ENCODE measurements around the gene KDM4B.

The KDM4B gene

DNA sequence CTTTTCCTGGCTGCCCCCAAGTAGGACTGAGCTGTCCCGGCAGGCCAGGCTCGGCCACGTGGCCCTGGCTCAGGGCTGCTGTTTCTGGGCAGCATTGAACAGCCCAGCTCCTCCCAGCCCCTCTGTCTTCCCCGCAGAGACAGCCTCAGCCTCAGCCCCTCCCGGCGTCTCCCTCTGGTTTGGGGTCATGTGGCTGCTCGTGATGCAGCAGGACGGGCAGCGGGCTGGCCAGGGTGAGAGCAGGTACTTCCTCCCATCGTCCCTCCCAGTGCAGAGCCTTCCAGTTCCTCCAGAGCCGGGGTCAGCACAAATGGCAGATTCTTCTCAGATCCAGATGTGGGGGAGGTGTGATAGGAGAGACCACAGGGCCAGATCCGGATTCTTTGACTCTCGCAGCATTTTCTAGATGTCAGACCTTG lies 114.6 kb downstream of the KDM4B start:
- no peak overlapping the region for H3K4me3 Mint-ChIP-seq
- CTCF ChIA-PET, result no interaction called here

DNA sequence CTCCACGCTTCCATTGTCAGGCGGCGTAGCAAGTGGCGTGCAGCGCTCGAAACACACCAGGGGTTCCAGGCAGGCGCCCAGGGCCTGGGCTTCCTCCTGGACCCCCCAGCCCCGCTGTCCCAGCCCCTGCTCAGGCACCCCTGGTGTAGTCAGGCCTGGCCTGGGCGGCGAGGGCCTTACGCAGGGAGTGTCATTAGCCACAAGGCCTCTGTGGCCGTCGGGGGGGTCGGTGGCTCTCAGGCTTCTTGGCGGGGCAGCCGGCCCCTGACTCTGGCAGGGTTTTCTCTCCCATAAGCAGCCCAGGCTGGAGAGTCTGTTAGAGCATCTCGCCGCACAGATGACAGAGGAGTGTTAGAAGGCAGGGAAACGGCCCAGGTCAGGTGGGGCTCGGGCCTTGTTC lies 116.7 kb downstream of the KDM4B start:
- no peaks in the 10 kb centered on the region for H3K9me3 Mint-ChIP-seq
- CTCF ChIA-PET, result no interaction called here
- no peaks in the 10 kb centered on the region for H3K4me1 Mint-ChIP-seq
- H3K36me3 Mint-ChIP-seq, result peaks cover 14% of the 10 kb centered on the region
- H3K27ac Mint-ChIP-seq, result no peak overlapping the region
- H3K4me3 Mint-ChIP-seq, result no peak overlapping the region
- DNase-seq, result no peak
- H3K27me3 Mint-ChIP-seq, result no peaks in the 10 kb centered on the region

More for the DNA sequence above, 114.6 kb downstream of the KDM4B start:
- H3K27ac Mint-ChIP-seq, result no peak overlapping the region
- H3K27me3 Mint-ChIP-seq, result no peaks in the 10 kb centered on the region
- H3K4me1 Mint-ChIP-seq, result no peaks in the 10 kb centered on the region
- peaks cover 13% of the 10 kb centered on the region for H3K36me3 Mint-ChIP-seq
- no peak for DNase-seq
- no peaks in the 10 kb centered on the region for H3K9me3 Mint-ChIP-seq

DNA sequence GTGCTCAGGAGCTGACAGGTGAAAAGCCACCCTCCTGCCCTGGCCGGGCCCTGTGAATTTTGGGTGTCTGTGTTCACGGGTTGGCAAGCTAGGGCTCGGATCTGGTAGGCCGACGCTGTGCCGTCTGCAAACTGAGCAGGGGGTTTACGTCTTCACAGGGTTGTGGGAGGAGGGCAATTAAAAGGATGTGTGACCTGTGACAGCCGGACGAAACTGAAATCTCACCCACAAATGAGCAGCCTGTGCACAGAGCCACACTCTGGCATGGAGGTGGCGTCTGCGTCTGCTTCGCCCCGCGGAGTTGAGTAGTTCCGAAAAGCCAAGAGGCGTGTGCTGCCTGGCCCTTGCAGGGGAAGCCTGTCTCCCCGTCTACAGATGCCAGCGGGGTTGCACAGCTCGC lies 117.3 kb downstream of the KDM4B start:
- H3K27ac Mint-ChIP-seq, result no peak overlapping the region
- H3K4me1 Mint-ChIP-seq, result no peaks in the 10 kb centered on the region
- peaks cover 11% of the 10 kb centered on the region for H3K36me3 Mint-ChIP-seq
- no peaks in the 10 kb centered on the region for H3K27me3 Mint-ChIP-seq
- no peaks in the 10 kb centered on the region for H3K9me3 Mint-ChIP-seq
- CTCF ChIA-PET, result no interaction called here
- no peak for DNase-seq
- H3K4me3 Mint-ChIP-seq, result no peak overlapping the region

DNA sequence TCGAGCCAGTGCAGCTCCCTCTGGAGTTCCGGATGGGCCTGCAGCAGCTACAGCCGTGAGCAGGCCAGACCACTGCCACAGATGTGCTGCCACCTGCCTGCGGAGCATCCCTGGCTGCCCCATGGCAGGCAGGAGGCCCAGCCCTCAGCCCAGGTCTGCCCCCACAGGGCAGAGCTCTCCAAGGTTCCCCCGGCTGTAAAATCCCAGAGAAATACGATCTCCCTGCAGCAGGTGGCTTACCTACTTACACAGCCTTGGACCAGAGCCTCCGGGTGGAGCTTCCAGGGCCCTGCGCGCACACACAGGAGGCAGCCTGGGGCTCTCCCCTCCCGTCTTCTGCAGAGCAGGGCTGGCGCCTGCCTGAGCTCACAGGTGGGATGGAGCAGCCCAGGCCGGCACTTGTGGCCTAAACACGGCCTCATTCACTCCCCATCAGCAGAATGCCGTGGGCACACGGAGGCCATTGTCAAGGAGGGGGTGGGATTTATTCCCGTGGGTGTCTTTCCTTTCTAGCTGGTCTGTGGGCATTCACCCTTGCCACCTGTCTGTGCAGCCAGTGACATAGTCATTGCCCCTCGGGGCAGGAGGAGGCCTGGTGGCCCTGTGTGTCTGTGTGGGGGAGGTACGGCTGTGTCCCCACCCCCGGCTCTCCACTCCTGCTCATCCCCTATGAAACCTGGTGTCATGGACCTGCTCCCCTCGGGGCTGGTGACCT lies 118.0 kb downstream of the KDM4B start:
- DNase-seq, result no peak
- no peak overlapping the region for H3K4me3 Mint-ChIP-seq
- H3K4me1 Mint-ChIP-seq, result no peaks in the 10 kb centered on the region
- H3K27ac Mint-ChIP-seq, result no peak overlapping the region
- CTCF ChIA-PET, result interaction anchor here (0.5 kb wide), 1 partner anchor 866 kb away, joined by 4 read pairs; no protein-coding TSS in a partner anchor
- no peaks in the 10 kb centered on the region for H3K9me3 Mint-ChIP-seq
- peaks cover 11% of the 10 kb centered on the region for H3K36me3 Mint-ChIP-seq
- no peaks in the 10 kb centered on the region for H3K27me3 Mint-ChIP-seq

DNA sequence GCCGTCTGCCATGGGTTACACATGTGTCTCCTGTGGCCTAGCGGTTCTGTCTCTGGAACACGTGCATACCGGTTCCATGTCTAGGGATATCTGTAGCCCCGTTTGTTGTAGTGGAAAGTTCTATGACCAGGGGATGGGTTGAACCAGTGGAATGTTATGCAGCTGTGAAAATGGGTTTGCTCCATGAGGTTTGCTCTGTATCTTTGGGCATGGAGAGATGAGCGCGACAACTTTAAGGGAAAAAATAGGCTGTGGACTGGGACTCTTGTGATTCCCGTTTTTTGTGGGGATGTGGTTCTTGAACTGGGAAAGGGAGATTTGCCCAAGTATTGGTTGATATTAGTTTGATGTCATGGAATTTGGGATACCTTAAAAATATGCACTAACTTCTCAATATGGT lies 120.4 kb downstream of the KDM4B start:
- H3K36me3 Mint-ChIP-seq, result peaks cover 11% of the 10 kb centered on the region
- H3K4me1 Mint-ChIP-seq, result no peaks in the 10 kb centered on the region
- H3K9me3 Mint-ChIP-seq, result no peaks in the 10 kb centered on the region
- H3K27ac Mint-ChIP-seq, result no peak overlapping the region
- DNase-seq, result no peak
- no peaks in the 10 kb centered on the region for H3K27me3 Mint-ChIP-seq
- CTCF ChIA-PET, result no interaction called here
- no peak overlapping the region for H3K4me3 Mint-ChIP-seq

DNA sequence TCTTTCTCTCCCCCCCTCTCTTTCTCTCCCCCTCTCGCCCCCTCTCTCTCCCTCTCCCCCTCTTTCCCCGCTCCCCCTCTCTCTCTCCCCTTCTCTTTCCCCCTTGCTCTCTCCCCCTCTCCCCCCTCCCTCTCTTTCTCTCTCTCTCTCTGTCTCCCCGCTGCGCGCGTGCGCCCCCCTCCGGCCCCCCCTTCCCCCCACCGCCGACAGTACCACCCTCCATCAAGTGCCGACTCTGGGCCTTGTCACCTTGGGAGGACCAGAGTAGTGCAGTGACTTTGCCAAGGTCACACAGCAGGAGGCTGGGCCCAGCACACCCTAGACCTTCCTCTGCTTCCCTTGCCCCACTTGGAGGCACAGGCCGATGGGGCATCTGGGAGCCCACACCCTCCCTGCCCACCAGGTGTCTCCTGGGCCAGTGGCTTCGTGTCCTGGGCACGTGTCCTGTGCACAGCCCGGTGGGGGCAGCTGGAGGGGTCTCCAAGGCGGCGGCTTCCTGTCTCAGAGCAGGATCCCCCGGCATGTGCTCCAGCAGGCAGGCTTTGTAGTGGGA lies 121.6 kb downstream of the KDM4B start:
- peaks cover 9% of the 10 kb centered on the region for H3K36me3 Mint-ChIP-seq
- no peaks in the 10 kb centered on the region for H3K4me1 Mint-ChIP-seq
- no peak for DNase-seq
- H3K4me3 Mint-ChIP-seq, result no peak overlapping the region
- H3K27me3 Mint-ChIP-seq, result no peaks in the 10 kb centered on the region
- CTCF ChIA-PET, result no interaction called here
- H3K9me3 Mint-ChIP-seq, result no peaks in the 10 kb centered on the region
- no peak overlapping the region for H3K27ac Mint-ChIP-seq

DNA sequence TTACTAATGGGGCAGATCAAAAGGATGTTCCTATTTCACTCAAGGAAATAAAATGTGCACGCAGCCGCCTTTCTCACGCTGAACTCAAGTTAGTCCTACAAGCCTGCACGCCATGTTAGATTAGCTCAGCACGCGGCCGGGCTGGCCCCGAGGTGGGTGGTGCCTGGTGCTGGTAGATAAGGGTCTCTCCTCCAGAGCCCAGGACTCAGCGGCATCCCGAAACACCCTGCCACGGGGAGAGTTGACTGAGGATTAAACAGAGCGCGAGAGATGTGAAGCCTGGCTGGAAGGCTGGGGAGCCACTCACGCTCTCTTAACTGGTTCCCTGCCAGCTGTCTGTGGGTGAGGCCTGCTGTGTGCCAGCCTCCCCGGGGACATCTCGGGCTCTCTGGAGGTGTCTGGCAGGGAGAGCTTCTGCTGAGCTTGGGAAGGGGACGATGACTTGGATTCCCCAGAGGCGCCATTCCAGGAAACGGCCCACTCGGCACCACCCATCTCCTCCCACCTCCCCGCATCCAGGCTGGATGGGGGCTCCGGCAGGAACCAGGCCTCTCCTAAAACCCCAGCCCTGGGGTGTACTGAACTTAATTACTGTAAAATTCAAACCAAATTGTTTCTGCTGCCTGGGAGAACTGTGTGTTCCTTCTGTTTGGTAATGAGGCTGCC lies 122.2 kb downstream of the KDM4B start:
- Mint-ChIP-seq H3K4me3 (no peak overlapping the region), H3K27ac (no peak overlapping the region), H3K4me1 (no peaks in the 10 kb centered on the region), H3K27me3 (no peaks in the 10 kb centered on the region), H3K36me3 (peaks cover 11% of the 10 kb centered on the region), H3K9me3 (peaks cover 2% of the 10 kb centered on the region)
- CTCF ChIA-PET, result no interaction called here
- DNase-seq, result no peak

DNA sequence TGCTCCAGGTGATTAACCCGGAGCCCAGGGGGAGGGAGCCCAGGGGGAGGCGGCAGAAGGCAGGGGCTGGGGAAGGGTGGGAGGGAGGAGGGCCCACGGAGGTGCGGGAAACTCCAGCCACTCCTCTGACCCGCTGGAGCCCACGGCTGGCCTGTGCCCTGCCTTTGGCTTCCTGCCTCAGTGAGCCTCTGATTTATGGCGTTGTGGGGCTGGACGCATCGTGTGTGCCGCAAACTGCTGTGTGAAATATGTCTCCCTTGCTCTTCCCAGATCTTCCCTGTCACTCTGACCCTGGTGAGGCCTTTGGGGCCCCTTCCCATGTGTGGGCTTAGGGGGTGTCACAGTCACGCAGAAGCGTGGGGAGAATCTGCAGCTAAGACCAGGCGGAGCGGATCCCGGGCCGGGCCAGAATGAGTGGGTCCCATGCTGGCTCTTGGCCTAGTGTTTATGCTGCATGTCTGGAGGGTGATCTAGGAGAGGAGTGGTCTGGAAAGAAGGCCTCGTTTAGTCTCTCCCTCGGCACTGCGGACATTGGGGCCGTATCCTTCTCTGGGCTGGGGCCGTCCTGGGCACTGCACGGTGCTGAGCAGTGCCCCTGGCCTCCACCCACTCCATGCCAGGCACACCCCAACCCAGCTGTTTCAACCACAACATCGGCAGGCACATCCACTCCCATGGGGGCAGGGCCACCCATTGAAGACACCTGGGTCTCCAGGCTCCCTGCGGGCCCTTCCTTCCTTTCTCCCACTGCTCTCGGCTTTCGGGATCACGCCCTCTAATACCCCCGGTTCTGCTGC lies 123.0 kb downstream of the KDM4B start:
- CTCF ChIA-PET, result no interaction called here
- Mint-ChIP-seq H3K27ac (no peak overlapping the region), H3K4me3 (no peak overlapping the region), H3K27me3 (no peaks in the 10 kb centered on the region), H3K9me3 (peaks cover 4% of the 10 kb centered on the region), H3K4me1 (no peaks in the 10 kb centered on the region), H3K36me3 (peaks cover 14% of the 10 kb centered on the region)
- DNase-seq, result no peak

DNA sequence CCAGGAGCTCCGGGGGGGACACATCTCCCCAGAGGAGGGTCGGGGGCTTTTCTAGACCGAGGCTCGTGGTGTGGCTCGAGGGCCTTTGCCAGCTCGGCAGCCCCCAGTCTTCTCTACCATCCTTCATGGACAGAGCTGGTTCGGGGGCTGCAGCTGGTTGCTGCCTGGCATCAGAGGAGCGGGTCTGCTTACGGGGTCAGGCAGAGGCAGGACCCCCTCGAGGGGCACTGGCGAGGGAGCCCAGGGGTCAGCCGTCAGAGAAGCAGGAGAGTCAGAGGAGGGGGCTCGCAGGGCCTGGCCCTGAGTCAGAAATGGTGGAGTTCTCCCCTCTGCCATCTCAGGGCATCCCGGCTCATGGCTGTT lies 123.5 kb downstream of the KDM4B start:
- no peaks in the 10 kb centered on the region for H3K4me1 Mint-ChIP-seq
- H3K27me3 Mint-ChIP-seq, result no peaks in the 10 kb centered on the region
- DNase-seq, result no peak
- no peak overlapping the region for H3K4me3 Mint-ChIP-seq
- no peak overlapping the region for H3K27ac Mint-ChIP-seq
- H3K36me3 Mint-ChIP-seq, result peaks cover 18% of the 10 kb centered on the region
- peaks cover 8% of the 10 kb centered on the region for H3K9me3 Mint-ChIP-seq
- CTCF ChIA-PET, result no interaction called here

DNA sequence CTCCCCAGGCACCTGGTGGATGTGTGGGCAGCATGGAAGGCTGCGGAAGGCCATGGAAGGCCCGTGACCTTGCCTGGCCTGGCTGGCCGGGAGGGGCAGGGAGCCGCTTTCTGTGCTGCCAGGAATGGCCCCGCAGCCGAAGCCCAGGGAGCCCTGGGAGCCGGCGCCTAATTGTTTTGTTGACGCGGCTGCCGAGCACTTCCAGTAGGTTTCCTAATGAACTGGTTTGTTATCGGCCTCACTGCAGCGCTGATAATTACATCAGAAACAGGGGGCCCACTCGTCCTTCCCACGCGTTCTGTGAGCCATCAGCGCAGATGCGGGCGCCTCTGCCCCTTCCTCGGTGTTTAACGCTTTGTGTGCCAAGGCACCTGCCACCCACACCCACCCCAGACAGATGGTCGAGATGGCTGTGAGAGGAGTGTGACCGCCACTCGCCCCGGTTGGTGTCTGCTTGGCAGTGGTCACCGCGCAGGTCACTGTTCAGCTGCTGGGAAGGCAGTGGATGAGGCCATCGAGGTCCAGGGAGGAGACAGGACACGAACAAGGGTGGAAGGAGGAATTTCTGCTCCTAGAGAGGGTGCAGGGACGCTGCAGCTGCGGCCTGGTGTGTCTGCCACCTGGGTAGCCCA lies 124.5 kb downstream of the KDM4B start:
- no peaks in the 10 kb centered on the region for H3K4me1 Mint-ChIP-seq
- DNase-seq, result no peak
- CTCF ChIA-PET, result no interaction called here
- H3K36me3 Mint-ChIP-seq, result peaks cover 26% of the 10 kb centered on the region
- H3K27ac Mint-ChIP-seq, result no peak overlapping the region
- peaks cover 15% of the 10 kb centered on the region for H3K9me3 Mint-ChIP-seq
- H3K27me3 Mint-ChIP-seq, result no peaks in the 10 kb centered on the region
- H3K4me3 Mint-ChIP-seq, result no peak overlapping the region

DNA sequence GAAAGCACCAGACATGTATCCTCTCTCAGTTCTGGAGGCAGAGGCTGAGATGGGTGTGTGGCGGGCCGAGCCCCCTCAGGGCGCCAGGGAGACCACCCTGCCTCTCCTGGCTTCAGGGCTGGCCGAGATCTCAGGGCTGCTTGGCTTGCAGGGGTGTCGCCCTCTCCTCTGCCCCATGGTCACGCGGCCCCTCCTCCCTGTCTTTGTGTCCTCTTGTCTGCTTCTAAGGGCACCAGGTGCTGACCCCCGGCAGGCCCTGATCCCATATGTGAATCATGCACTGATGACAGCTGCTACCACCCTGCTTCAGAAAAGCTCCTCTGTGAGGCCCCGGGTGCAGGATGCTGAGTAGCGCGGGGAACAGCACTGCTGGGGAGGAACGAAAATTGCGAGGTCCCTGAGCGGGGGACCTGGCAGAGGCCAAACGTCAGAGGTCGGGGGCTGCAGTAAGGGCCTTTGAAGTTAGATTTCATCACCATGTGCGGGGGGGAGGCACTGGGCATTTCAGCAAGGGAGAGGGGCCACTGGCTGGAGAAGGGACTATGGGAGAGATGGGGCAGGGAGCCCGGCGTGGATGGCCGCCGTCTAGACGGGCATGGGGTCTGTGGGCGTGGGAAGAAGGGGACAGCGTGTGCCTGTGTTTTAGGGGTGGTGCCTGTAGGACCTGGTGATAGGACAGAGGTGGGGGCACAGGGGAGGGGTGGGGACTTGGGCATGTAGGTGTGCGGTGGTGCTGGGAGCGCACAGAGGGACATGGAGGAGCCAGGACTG lies 125.2 kb downstream of the KDM4B start:
- no peak for DNase-seq
- CTCF ChIA-PET, result no interaction called here
- H3K27me3 Mint-ChIP-seq, result no peaks in the 10 kb centered on the region
- H3K4me1 Mint-ChIP-seq, result no peaks in the 10 kb centered on the region
- no peak overlapping the region for H3K4me3 Mint-ChIP-seq
- no peak overlapping the region for H3K27ac Mint-ChIP-seq
- peaks cover 27% of the 10 kb centered on the region for H3K36me3 Mint-ChIP-seq
- peaks cover 22% of the 10 kb centered on the region for H3K9me3 Mint-ChIP-seq

DNA sequence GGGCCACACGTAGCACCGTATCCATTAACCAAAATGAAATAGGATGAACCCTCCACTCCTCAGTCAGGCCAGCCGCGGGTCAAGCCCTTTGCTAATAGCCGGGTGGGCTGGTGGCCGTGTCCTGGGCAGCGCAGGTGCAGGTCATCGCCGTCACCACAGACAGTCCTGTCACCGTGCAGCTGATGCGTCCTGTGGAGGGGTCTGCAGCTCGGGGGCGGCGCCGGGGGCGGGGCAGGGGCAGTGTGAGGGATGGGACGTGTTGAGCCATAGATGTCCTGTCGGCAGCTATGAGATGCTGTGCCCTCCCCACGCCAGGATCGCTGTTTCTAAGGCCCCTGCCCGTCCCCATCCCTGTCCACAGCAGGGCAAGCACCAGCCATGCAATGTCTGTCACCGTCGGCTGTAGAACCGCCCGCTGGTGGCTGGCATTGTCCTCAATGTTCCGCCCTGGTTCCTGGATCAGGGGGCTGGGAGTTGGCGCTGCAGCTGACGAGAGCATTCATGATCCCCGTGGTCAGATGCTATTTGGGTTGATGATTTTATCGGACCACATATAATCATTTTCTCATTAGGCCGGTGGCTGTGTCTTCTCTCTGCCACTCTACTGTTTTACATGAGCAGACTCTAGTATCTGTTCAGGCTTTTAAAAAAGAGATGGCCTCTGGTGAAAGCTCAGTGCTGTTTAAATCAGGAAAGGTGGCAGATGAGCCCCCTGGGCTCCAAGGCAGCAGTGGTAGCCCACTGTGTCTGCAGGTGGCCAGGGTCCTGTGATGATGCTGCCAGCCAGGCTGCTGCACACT lies 126.1 kb downstream of the KDM4B start:
- CTCF ChIA-PET, result no interaction called here
- Mint-ChIP-seq H3K27ac (no peak overlapping the region), H3K36me3 (peaks cover 32% of the 10 kb centered on the region), H3K27me3 (no peaks in the 10 kb centered on the region), H3K4me3 (no peak overlapping the region), H3K9me3 (peaks cover 30% of the 10 kb centered on the region), H3K4me1 (no peaks in the 10 kb centered on the region)
- DNase-seq, result no peak

DNA sequence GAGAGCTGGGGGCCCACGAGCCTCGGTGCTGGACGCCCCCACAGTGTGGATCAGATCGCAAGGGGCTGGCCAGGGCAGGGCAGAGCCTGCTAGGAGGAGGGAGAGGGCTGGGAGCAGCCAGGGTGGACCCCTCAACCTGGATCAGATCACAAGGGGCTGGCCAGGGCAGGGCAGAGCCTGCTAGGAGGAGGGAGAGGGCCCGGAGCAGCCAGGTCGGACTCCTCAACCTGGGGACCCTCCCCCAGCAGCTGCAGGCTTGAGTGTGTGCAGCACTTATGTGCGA lies 126.6 kb downstream of the KDM4B start:
- DNase-seq, result no peak
- Mint-ChIP-seq H3K27ac (no peak overlapping the region), H3K4me3 (no peak overlapping the region), H3K27me3 (no peaks in the 10 kb centered on the region), H3K4me1 (no peaks in the 10 kb centered on the region), H3K9me3 (peaks cover 36% of the 10 kb centered on the region), H3K36me3 (peaks cover 35% of the 10 kb centered on the region)
- CTCF ChIA-PET, result no interaction called here

Data from activated naive CD4-positive, alpha-beta T cell treated with anti-CD3 and anti-CD28 coated beads, Interleukin-2, amount 10 ng/mL, durations not matched to agents 7 days and 5 days (primary cell).